C4-2B (cell line): Measurements from ENCODE around the gene JAZF1.

Source experiments
- H3K27ac ChIP-seq: fragments of 450-650 bp; 2 replicates; pipeline ENCODE4 v1.5.1; 2017
- ZFX ChIP-seq: fragments of 450-650 bp; IDR thresholded peaks from 2 replicates; pipeline ENCODE4 v1.6.1; 2017
- TF ChIP-seq, protein P1 (sequence below): fragments of 450-650 bp; conservative IDR thresholded peaks from 2 replicates; pipeline ENCODE4 v1.5.1; 2017; ENCODE audit warnings: mild to moderate bottlenecking

JAZF1 gene

DNA sequence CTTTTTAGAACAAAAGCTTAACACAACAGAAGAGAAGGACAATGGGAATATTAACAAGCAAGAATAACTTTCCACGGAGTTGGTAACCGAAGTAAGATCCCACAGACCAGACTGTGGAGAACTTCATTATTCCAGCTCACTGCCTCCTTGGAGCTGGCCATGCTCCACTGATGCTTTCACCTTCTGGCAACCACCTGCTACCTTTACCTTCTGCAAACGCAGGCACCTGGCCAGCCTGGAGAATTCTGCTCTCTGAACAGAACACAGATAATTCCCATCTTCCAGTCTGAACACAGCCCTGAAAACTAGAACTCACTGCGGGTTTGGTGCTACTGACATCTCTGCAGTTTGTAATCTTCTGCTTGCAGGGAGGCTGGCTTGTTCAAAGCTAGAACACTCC lies 66.5 kb downstream of the JAZF1 start:
- TF ChIP-seq, protein P1, sequence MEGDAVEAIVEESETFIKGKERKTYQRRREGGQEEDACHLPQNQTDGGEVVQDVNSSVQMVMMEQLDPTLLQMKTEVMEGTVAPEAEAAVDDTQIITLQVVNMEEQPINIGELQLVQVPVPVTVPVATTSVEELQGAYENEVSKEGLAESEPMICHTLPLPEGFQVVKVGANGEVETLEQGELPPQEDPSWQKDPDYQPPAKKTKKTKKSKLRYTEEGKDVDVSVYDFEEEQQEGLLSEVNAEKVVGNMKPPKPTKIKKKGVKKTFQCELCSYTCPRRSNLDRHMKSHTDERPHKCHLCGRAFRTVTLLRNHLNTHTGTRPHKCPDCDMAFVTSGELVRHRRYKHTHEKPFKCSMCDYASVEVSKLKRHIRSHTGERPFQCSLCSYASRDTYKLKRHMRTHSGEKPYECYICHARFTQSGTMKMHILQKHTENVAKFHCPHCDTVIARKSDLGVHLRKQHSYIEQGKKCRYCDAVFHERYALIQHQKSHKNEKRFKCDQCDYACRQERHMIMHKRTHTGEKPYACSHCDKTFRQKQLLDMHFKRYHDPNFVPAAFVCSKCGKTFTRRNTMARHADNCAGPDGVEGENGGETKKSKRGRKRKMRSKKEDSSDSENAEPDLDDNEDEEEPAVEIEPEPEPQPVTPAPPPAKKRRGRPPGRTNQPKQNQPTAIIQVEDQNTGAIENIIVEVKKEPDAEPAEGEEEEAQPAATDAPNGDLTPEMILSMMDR: no peak
- no peak for TF ChIP-seq ZFX

DNA sequence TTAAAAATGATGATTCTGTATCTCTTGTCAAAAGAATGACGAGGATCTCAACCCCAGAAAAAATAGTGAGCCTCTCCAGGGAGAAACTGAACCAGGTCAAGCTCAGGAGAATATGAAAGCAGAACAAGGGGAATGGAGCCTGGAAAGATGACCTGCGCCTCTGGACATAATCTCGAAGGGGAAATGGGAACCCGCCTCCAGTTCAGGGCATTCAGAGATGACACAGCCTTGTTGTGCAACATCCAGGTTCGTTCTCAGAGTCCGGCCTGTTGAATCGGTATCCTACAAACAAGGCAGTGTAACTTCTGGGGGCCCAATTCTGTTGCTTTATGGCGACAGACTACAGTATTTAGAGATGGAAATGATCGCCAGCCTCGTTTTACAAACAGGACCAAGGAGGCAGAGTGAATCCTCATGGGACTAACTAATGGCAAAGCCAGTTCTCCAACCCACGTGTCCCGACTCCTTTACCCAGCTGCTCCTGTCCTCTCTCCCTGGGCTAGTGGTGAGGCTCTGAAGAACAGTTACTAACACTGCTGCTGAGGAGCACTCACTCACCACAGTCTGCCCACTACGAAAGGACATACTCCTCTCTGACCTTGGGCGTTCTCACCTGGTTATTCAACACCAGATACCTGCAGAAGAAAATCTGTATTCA lies 67.6 kb downstream of the JAZF1 start:
- no peak overlapping the region for H3K27ac ChIP-seq
- TF ChIP-seq, protein P1: no peak
- no peak for TF ChIP-seq ZFX

More for the DNA sequence above, 66.5 kb downstream of the JAZF1 start:
- no peak overlapping the region for H3K27ac ChIP-seq

DNA sequence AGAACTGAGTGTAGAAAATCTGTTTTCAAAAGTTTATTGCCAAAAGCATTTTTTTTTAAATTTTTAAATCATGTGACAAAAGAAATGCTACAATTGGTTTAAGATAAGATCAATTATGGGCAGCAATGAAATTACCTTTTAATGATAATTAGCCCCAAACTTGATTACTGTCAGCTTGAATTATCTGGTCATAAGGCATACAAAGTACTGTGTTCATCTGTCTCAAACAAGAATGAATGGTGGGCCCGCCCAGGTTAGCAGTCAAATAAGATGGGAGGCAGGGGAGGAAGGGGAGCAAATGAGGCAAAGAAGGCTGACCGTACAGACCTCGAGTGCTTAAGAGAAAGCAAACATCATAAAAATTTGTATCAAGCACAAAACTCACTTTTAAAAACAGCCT lies 68.1 kb downstream of the JAZF1 start:
- no peak overlapping the region for H3K27ac ChIP-seq
- TF ChIP-seq, protein P1: no peak
- no peak for TF ChIP-seq ZFX

DNA sequence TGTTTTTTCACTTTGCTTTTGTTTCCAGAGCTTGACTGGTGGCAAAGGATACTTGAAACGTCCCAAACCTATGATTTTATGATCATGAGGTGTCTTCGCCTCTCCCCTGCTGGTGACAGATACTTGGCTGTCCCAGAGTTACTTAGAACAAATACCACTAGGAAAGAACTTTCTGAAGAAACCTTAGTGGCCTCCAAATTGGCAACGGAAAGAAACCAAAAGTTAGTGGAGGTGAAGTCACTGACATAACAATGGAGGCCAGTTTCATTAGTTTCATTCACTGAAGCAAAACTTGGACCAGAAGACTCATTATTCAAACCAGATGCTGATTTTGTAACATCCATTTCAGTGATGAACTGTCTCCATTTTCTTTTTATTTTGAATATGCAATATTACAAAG lies 68.6 kb downstream of the JAZF1 start:
- H3K27ac ChIP-seq: no peak overlapping the region
- no peak for TF ChIP-seq ZFX
- TF ChIP-seq, protein P1: no peak

DNA sequence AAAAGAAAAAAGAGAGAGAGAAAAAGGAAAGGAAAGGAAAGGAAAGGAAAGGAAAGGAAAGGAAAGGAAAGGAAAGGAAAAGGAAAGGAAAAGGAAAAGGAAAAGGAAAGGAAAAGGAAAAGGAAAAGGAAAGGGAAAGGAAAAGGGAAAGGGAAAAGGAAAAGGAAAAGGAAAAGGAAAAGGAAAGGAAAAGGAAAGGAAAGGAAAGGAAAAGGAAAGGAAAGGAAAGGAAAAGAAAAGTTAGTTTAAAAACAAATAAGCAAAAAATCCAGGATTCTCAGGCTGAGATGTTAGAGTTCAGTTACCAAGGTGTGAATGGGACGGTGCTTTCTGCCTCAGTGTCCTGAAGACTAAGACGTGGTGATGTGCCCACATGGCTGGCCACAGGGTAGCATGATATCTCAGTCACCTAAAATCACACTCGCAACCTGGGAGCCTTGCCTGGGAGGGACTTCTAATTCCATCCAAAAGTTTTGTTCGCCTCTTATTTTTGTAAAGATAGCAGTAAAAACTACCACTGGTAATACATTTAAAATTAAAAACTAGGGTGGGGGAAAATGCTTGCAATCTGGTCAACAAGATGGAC lies 70.1 kb downstream of the JAZF1 start:
- no peak overlapping the region for H3K27ac ChIP-seq
- TF ChIP-seq ZFX: no peak
- TF ChIP-seq, protein P1: no peak

DNA sequence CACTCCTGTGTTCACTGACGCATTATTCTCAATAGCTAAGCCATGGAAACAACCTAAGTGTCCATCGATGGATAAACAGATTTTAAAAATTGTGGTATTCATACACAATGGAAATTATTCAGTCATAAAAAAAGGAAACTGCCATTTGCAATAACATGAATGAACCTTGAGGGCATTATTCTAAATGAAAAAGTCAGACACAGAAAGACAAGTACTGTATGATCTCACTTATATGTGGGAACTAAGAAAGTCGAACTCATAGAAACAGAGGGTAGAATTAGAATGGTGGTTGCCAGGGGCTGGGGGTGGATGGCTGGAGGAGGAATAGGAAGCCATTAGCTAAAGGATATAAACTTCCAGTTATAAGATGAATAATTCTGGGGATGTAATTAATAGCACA lies 71.8 kb downstream of the JAZF1 start:
- TF ChIP-seq ZFX: no peak
- TF ChIP-seq, protein P1: no peak
- no peak overlapping the region for H3K27ac ChIP-seq

DNA sequence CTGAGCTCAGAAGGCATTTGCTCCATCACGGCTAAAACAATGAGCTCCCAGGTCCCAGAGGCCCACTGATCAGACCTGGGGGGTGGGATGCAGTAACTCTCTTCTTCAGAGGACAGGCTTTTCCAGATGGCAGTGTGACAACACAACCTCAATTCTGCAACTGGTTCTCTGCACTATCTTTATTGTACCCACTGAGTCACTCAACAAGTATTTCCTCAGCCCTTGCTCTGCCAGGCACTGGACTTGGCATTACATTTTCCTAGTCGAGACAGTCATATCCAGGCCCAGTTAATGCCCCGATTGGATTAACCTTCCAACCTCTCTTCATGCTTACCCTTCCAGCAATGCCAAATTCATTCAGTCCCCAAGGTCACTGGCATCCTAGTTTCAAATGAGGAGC lies 72.6 kb downstream of the JAZF1 start:
- no peak overlapping the region for H3K27ac ChIP-seq
- TF ChIP-seq, protein P1: no peak
- TF ChIP-seq ZFX: no peak
